Effector memory CD8-positive, alpha-beta T cell (primary cell): ENCODE measurements around the gene TTLL9.
A peak's percentile ranks its signal among the peaks of the same experiment; 100 is the strongest.

Experiments used
- ATAC-seq: fragments of 150-1000 bp; cut with Tn5 transposase; replicated peaks from 2 replicates; pipeline ENCODE4 v1.10.0; 2021; ENCODE audit warnings: mild to moderate bottlenecking, moderate library complexity
- DNase-seq, 3 experiments: peaks; one replicate each; pipeline ENCODE4 v3.0.0; 2021
- H3K27ac Mint-ChIP-seq, 2 donors: one replicate each; pipeline ENCODE4 v1.8.0; 2022; ENCODE audit warnings: mild to moderate bottlenecking in 2 of 2, mixed read lengths in 2 of 2, moderate library complexity in 2 of 2
- H3K27me3 Mint-ChIP-seq, 2 donors: one replicate each; pipeline ENCODE4 v1.8.0; 2022; ENCODE audit warnings: mixed read lengths in 2 of 2
- H3K36me3 Mint-ChIP-seq: one replicate; pipeline ENCODE4 v1.8.0; 2022; ENCODE audit warnings: mild to moderate bottlenecking, moderate library complexity, mixed read lengths; ENCODE audit not compliant: insufficient read depth
- H3K4me1 Mint-ChIP-seq, 2 donors: one replicate each; pipeline ENCODE4 v1.8.0; 2022; ENCODE audit warnings: low read depth in 2 of 2, mixed read lengths in 2 of 2
- H3K4me3 Mint-ChIP-seq, 2 donors: one replicate each; pipeline ENCODE4 v1.8.0; 2022; ENCODE audit warnings: mild to moderate bottlenecking in 2 of 2, mixed read lengths in 2 of 2, moderate library complexity in 2 of 2
- H3K9me3 Mint-ChIP-seq, 2 donors: one replicate each; pipeline ENCODE4 v1.8.0; 2022; ENCODE audit warnings: mixed read lengths in 2 of 2

The TTLL9 gene

DNA sequence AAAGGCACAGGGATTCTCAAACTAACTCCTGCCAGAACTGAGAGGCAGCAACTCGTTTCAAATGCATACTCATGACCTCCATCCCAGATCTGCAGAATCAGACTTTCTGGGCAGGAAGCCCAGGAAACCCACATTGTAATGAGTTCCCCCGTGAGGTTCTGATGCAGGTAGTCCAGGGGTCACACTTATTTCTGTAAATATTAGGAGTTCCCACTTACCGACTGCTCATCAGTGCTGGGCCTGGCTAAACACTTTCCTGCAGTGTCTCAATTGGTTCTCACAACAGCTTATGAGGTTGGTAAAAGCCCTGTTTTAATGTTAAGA, 11.7 kb upstream of the TTLL9 start:
- H3K27ac Mint-ChIP-seq, result no peak overlapping the region
- ATAC-seq (no peak), DNase-seq (no peak)
- H3K36me3 Mint-ChIP-seq, result peaks cover 2% of the 10 kb centered on the region
- H3K4me1 Mint-ChIP-seq, result peaks cover 10 to 11% of the 10 kb centered on the region in 2 donors
- no peak overlapping the region for H3K4me3 Mint-ChIP-seq
- peaks cover 0 to 6% of the 10 kb centered on the region in 2 donors for H3K27me3 Mint-ChIP-seq
- no peaks in the 10 kb centered on the region for H3K9me3 Mint-ChIP-seq

DNA sequence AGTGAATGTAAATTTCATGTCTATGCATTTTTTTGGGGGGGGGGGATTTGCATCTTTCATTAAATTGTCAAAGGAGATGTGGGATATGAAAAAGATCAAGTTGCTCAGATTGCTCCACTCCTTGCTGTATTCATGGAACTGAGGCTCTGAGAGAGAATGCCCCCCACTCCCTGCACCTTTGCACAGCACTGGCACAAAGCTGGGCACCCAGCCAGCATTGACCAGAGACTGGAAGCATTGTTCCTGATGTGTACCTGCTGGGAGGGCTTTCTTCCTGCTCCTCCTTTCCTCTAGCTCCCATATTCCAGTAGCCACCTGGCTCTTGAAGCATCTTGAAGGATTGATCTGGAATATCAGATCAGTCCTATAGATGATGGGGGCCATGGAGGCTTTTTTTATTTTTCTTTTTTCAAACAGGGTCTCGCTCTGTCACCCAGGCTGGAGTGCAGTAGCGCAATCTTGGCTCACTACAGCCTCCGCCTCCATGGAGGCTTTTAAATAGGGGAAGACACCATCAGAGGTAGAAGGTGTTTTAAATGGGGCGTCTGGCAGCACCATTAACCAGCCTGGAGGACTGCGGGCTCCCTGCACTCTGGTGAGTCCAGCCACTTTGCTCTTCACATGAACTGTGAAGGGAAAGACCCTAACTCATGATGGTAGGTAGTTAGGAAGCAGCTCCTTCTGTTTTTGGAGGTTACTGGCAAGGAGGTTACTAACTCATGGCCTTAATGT, 11.0 kb upstream of the TTLL9 start:
- ATAC-seq, result no peak
- H3K9me3 Mint-ChIP-seq, result no peaks in the 10 kb centered on the region
- peaks cover 2% of the 10 kb centered on the region for H3K36me3 Mint-ChIP-seq
- peaks cover 0 to 6% of the 10 kb centered on the region in 2 donors for H3K27me3 Mint-ChIP-seq
- H3K4me1 Mint-ChIP-seq, result peaks cover 10 to 11% of the 10 kb centered on the region in 2 donors
- H3K4me3 Mint-ChIP-seq, result no peak overlapping the region
- H3K27ac Mint-ChIP-seq, result no peak overlapping the region
- DNase-seq, result no peak

DNA sequence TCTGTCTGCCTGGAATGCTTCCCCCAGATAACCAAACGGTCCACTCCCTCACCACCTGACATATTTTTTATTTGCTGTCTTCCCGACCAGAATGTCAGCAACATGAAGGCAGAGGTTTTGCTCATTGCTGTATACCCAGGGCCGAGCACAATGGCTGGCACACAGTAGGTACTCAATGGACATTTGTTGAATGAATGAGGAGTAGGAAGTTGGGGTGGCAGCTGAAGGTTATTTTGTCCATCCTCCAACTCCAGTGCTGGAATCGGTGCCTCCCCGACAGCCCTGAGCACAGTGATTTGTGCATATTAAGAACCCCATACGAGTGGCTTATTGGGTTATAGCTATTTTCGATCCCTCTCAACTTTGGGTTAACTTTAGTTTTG, 10.4 kb upstream of the TTLL9 start:
- Mint-ChIP-seq H3K4me3 (peak overlapping the region in 1 of 2 donors; percentile 56), H3K9me3 (no peaks in the 10 kb centered on the region), H3K4me1 (peaks cover 10 to 11% of the 10 kb centered on the region in 2 donors), H3K36me3 (peaks cover 2% of the 10 kb centered on the region), H3K27ac (no peak overlapping the region), H3K27me3 (peaks cover 0 to 6% of the 10 kb centered on the region in 2 donors)
- no peak for DNase-seq
- ATAC-seq, result no peak

DNA sequence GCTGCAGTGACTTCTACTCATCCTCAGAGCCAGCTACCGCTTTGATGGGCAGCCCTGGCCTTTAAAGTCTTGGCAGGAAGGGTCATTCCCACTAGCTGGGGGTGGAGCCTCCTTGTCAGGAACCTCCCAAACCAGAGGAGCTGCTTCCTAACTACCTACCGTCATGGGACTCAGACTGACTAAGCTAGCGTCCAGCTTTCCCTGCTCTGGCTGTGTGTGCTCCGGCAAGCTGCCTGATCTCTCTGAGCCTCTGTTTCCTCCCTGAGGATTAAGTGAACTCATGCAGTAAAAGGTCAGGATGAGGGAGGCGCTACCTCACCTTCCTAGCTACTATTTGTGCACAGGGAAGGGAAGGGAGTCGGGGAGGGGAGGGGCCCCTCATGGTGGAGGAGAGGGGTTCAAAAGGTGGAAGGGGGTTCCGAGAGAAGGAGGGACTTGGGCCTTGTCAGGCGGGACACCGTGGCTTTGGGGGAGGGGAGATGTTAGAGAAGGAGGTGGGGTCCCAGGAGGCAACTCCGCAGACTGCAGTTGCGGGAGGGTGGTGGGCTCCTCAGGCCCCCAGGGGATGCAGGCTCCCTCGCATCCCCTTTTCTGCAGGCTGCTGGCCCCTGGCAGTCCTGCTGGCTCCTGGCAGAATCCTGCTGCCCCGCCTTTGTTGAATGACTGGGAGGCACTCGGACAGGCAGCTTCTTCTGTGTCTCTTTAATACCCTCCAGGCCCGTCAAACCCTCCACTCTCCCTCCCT, 9.9 kb upstream of the TTLL9 start:
- H3K4me3 Mint-ChIP-seq, result peak overlapping the region; percentile 56 to 80
- DNase-seq (no peak), ATAC-seq (no peak)
- peaks cover 2% of the 10 kb centered on the region for H3K36me3 Mint-ChIP-seq
- H3K9me3 Mint-ChIP-seq, result no peaks in the 10 kb centered on the region
- peaks cover 10 to 11% of the 10 kb centered on the region in 2 donors for H3K4me1 Mint-ChIP-seq
- H3K27me3 Mint-ChIP-seq, result peaks cover 0 to 6% of the 10 kb centered on the region in 2 donors
- no peak overlapping the region for H3K27ac Mint-ChIP-seq

DNA sequence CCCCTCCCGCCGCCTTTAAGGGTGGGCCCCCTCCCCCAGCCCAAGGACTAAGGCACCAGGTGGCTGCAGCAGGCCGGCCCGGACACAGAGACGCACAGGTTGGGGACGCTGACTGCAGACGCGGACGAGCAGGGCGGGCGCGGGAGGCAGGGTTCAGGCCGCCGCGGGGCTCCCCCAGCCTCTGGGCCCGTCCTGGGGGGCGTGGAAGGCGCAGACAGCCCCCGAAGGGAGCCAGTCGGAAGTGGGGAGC, 9.4 kb upstream of the TTLL9 start:
- H3K9me3 Mint-ChIP-seq, result no peaks in the 10 kb centered on the region
- H3K27ac Mint-ChIP-seq, result no peak overlapping the region
- peaks cover 2% of the 10 kb centered on the region for H3K36me3 Mint-ChIP-seq
- no peak for DNase-seq
- peak; percentile 55 for ATAC-seq
- peak overlapping the region; percentile 56 to 80 for H3K4me3 Mint-ChIP-seq
- peaks cover 10 to 11% of the 10 kb centered on the region in 2 donors for H3K4me1 Mint-ChIP-seq
- H3K27me3 Mint-ChIP-seq, result peaks cover 0 to 6% of the 10 kb centered on the region in 2 donors

DNA sequence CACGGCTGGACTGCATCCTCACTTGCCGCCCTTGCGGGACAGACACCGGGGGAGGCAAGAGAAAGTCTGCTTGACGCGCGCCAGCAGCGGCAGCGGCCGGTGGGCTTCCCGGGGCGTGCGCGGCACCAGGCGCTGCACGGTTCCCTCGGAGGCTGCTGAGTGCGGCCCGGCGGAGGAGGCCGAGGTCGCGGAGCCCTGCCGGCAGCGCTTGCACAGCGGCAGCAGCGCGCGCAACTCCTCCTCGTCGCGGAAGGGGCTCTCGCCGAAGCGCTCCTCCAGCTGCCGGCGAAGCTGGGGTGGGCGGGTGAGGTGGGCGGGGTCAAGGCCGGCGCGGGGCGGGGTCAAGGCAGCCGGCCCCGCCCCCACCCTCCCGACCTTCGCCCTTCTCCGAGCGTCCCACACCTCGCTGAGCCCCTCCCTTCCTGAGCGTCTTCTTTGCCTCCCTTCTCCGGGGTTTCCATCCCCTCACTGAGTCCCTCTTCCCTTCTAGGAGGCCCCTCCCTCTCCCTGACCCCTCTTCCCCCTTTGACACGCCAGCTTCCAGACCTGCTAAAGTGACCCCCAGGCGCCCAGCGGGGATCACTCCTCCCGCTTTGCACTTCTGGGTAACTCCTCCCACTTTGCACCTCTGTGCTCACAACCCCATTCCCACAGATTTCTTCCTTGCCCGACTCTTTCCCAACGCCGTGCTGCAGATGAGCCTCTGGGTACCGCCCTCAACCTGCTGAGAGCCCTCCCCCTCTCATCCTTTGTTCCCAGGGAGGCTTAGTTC, 8.9 kb upstream of the TTLL9 start:
- Mint-ChIP-seq H3K36me3 (peaks cover 2% of the 10 kb centered on the region), H3K4me3 (peak overlapping the region; percentile 80 to 88), H3K4me1 (peaks cover 10 to 11% of the 10 kb centered on the region in 2 donors), H3K27ac (peak overlapping the region in 1 of 2 donors; percentile 73), H3K27me3 (peaks cover 0 to 6% of the 10 kb centered on the region in 2 donors), H3K9me3 (no peaks in the 10 kb centered on the region)
- ATAC-seq (peak; percentile 93), DNase-seq (peak; percentile 50 to 63 (median 50))

DNA sequence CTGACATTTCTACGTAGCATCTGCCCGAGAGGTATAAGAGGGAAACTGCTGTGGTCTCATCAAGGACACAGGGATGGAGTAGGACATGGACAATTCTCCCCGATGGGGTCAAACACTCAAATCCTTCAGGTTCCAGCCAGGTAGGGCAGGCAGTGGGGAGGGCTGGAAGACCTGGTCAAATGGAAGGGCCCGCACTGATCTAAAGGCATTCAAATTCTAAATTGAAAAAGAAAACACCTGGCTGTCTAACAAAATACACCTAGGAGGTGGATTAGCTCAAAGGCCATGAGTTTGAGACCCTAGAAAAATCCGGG, 8.3 kb upstream of the TTLL9 start:
- H3K36me3 Mint-ChIP-seq, result peaks cover 2% of the 10 kb centered on the region
- peak overlapping the region; percentile 80 to 88 for H3K4me3 Mint-ChIP-seq
- H3K9me3 Mint-ChIP-seq, result no peaks in the 10 kb centered on the region
- DNase-seq (no peak), ATAC-seq (no peak)
- H3K27me3 Mint-ChIP-seq, result peaks cover 0 to 6% of the 10 kb centered on the region in 2 donors
- peak overlapping the region in 1 of 2 donors; percentile 73 for H3K27ac Mint-ChIP-seq
- H3K4me1 Mint-ChIP-seq, result peaks cover 10 to 11% of the 10 kb centered on the region in 2 donors

DNA sequence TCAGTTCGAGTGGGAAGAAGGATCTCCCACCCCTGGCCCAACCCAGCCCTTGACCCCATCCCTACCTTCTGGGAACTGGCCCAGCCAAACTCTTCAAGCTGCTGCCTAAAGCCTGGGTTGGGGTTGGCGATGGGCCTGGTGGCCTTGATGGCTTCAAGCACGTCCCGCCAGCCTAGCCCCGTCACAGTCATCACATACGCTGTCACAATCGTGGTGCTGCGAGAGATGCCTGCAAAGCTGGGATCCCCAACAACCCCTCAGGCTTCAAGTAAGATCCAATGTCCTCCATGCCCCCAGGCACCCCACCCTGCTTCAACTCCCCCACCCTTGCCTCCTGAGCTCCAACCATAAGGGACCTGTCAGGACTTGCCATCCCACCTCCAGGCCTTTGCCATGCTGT, 7.9 kb upstream of the TTLL9 start:
- Mint-ChIP-seq H3K9me3 (no peaks in the 10 kb centered on the region), H3K27ac (no peak overlapping the region), H3K27me3 (peaks cover under 1 to 6% of the 10 kb centered on the region in 2 donors), H3K36me3 (peaks cover 2% of the 10 kb centered on the region), H3K4me3 (peak overlapping the region; percentile 11 to 88), H3K4me1 (peaks cover 10 to 11% of the 10 kb centered on the region in 2 donors)
- DNase-seq (no peak), ATAC-seq (no peak)

DNA sequence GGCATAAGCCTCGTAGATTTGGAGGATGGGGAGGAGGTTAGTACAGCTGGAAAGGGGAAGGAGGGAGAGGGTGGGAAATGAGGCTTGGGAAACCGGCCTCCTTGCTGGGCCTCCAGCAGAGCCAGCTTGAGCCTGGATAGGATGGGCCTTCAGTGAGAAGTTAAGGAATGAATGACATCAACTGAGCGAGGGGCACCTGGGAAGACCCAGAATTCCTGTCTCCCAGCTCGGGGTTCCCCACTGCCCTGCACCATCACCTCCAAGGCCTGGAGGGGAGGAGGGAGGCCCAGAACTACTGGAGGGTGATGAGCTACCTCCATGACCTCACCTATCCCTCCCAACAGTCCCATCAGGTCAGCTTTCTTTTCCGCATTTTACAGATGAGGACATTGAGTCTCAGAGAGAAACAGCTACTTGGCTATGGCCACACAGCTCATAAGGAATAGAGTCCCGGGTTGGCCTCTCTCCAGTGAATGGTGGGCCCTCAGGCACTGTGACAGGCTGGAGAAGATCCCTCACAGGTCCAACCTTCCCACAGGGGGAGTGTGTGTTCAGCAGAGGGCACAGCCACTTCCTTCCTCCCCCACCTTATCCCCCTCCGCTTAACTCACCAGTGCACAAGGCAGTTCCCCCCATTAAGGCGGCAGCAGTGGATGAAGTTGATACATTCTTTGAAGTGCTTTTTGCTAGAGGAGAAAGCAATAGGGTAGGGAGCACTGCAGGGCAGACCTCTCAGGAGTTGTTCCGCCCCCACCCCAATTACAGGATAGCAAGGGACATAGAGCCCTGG, 6.9 kb upstream of the TTLL9 start:
- Mint-ChIP-seq H3K9me3 (no peaks in the 10 kb centered on the region), H3K36me3 (peaks cover 2% of the 10 kb centered on the region), H3K4me1 (peaks cover 8 to 10% of the 10 kb centered on the region in 2 donors), H3K27ac (no peak overlapping the region), H3K27me3 (peaks cover 7 to 10% of the 10 kb centered on the region in 2 donors), H3K4me3 (no peak overlapping the region)
- ATAC-seq (no peak), DNase-seq (no peak)

DNA sequence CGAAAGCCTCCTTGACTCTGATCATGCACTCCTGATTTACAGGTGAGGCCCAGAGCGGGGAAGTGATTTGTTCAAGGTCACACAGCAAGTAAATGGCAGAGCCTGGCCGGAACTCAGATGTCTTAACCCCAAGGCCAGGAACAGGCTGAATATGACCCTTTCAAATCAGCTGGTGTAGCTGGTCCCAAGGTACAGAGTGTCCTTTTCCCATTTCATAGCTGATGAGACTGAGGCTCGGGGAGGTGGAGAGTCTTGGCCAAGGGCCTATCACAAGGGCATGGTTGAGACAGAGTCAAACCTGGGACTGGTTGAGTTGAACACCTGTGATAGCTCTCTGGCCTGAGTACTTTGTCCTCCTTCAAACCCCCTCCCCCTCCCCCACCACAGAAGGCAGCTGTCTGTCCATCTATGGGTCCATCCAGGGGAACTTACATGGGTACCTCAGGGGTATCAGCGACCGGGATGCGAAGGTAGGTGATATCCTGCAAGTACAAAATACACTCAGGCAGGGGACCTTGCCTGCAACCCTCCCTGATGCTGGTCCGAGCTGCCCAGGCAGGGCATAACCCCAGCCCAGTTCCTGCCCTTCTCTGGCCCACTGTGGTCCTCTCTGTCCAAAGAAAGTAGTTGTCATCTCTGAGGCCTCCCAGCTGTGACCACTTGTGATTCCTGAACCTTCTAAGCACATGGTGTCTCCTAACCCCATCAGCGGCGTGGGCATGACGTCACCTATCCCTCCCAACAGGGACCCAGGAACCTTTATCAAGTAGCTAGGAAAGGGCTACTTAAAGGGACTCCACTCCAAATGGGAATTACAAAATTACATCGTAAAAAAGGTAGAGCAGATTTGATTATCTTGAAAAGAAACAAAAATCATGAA, 5.7 kb upstream of the TTLL9 start:
- no peaks in the 10 kb centered on the region for H3K36me3 Mint-ChIP-seq
- DNase-seq, result no peak
- no peak overlapping the region for H3K4me3 Mint-ChIP-seq
- no peak overlapping the region for H3K27ac Mint-ChIP-seq
- no peak for ATAC-seq
- no peaks in the 10 kb centered on the region for H3K9me3 Mint-ChIP-seq
- H3K27me3 Mint-ChIP-seq, result peaks cover 16 to 23% of the 10 kb centered on the region in 2 donors
- peaks cover 12 to 14% of the 10 kb centered on the region in 2 donors for H3K4me1 Mint-ChIP-seq

DNA sequence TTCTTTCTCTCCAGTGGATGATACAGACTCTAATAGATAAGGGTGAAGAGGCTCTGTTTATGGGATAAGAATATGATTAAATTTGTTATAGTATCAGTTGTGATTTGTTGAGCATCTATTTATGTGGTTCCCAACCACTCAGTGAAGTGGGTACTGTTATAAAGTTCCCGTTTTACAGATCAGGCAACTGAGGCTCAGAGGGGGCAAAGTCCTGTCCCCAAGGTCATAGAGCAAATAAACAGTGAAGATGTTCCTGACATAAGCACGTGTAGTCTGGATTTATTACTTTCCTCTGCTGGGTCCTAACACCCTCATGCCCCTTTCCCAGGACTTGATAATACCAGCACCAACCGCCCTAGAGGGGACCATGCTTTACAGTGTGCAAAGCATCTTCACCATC, 4.2 kb upstream of the TTLL9 start:
- Mint-ChIP-seq H3K36me3 (peaks cover 3% of the 10 kb centered on the region), H3K27ac (no peak overlapping the region), H3K4me1 (peaks cover 17 to 18% of the 10 kb centered on the region in 2 donors), H3K9me3 (no peaks in the 10 kb centered on the region), H3K27me3 (peaks cover 23 to 37% of the 10 kb centered on the region in 2 donors), H3K4me3 (no peak overlapping the region)
- DNase-seq (no peak), ATAC-seq (no peak)

DNA sequence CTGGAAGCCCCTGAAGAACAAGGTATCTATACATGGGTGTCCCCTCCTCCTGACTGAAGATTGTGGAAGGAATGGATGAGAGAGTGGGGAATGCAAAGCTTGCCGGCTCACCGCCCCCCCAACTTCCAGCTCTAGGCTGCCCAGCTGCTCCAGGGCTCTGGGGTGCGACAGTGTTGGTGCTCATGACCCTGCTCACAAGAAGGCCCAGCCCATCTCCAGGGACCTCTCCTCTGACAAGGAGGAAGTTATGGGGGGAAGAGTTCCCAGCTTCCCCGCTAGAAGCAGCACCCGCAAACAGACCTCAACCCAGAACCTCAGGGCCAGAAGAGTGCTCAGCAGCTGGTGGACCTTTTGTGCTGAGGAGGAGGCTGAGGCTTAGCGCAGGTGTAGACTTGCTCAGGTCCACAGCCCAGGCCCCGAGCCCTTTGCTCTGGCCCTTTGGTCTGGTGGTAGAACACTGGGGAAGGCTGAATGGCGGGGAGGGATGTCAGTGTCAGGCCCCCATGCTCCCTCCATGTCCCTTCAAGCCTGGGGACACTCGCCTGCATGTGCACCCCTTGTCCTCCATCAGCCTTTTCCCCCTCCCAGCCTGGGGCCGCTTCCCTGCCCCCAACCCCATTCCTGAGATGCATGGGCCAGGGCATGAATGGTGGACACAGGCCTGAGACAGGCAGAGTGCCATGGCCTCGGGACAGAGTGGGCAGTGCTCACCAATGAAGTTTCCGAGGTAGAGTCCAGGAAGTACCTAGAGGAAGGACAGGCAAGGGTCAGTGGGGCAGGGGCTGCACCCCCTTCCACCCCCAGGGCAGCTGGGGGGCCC, 1.4 kb upstream of the TTLL9 start:
- ATAC-seq (no peak), DNase-seq (no peak)
- Mint-ChIP-seq H3K27ac (peak overlapping the region in 1 of 2 donors; percentile 49), H3K27me3 (peaks cover 41 to 55% of the 10 kb centered on the region in 2 donors), H3K4me1 (peaks cover 14% of the 10 kb centered on the region in 2 donors), H3K36me3 (peaks cover 4% of the 10 kb centered on the region), H3K4me3 (peak overlapping the region; percentile 81 to 85), H3K9me3 (no peaks in the 10 kb centered on the region)
